ENCODE results near the gene DDRGK1.
"Not testable (repeated sequence)": the region's sequence is repeated elsewhere in the genome, so short reads cannot be mapped to it uniquely, and the experiment has no call there.

The DDRGK1 gene

DNA sequence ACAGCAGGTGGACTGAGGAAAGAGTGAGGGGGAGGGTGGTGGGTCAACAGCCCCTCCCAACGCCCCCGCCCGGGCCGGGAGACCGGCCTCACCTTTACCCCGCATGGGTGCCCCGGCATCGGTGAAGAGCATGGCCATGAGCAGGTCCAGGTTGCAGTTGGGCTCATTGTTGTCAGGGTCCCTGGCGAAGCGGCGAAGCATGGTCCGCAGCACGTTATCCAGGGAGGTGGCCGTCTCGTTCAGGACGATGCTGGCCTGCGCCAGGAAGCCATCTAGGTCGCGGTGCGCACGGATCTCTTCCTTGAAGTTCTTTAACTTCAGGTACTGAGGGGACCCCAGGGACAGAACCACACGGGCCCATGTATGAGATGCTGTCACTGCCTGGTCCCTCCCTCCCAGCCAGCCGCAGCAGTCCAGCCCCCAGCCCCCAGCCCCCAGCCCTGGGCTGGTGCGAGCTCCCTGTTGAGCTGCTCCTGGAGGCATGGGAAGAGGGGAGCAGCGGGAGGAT, 29.6 kb upstream of the DDRGK1 start:
- no peak for DNase-seq

DNA sequence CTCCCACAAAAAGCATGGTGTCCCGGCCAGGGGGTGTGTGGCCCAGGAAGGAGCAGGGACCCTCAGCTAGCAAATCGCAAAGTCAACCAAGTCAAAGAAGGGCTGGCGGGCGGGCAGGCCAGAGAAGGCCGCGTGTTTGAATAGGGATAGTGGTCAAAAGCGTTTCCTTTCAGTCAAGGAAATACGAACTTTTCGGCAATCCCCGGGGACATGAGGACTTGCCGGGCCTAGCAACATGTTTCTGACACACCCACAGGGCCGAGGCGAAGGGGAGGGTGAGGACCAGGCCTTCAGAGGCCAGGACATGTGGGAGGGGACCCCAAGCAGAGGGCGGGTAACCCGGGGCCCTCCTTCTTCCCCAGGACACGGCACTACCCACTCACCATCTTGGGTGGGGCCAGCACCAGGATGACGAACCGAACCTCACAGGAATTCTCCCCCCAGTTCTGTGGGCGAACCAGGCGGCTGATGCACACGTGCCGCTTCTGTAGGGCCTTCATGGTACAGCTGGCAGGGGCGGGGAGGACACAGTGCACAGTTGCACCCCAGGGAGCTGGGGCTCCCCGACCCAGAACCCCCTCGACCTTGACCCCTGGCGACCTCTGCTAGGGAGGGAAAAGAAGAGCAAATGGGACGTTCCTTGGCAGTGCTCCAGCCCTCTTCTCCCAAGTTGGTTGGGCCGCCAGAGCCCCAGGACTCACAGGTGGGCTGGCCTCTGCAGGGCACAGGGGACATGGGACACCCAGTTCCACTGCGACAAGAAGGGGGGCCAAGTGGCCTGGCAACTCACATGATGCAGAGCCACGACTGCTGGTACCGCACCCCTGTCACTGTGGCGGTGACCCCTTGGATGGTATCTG, 28.9 kb upstream of the DDRGK1 start:
- no peak for DNase-seq

DNA sequence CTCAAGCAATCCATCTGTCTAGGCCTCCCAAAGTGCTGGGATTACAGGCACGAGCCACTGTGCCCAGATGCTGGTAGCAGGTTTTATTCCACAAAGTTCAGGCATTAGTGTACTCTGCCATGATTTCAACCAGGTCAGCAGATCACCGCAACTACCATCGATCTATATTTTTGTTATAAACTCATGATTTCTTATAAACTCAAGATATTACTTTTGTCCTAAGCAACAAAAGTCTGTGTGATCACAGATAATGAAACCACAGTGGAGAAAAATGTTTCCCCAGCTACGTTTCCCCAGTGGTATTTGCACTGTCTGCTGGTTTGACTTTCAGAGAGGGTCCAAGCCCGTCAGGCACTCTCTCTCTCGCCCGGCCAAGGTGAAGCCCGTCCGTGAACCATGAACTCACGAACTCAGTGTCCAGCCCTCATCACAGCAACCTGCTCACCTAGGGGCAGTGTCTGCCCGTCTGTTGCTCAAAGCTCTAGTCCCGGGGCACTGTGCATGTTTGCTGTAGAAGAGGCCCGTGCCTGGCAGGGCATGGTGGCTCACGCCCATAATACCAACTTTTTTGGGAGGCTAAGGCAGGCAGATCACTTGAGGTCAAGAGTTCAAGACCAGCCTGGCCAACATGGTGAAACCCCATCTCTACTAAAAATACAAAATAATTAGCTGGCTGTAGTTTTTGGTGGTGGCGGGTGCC, 27.6 kb upstream of the DDRGK1 start:
- DNase-seq = no peak

DNA sequence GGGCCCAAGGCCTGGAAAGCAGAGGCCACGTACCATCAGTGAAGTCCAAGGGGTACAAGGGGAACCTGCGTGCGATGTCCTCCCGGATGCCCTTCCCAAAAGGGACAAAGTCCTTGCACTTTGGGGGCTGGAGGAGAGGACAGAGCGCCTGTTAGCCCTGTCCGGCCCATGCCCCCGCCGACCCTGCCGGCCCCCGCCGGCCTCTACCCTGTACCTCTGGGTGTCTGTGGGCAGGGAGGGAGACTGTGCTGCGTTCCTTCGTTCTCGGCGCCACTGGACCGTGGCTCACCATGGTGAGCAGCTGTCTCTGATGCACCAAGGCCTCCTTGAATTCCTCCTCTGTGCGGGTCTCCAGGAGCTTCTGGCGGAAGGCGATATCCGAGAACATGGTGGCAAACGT, 26.6 kb upstream of the DDRGK1 start:
- no peak for DNase-seq

DNA sequence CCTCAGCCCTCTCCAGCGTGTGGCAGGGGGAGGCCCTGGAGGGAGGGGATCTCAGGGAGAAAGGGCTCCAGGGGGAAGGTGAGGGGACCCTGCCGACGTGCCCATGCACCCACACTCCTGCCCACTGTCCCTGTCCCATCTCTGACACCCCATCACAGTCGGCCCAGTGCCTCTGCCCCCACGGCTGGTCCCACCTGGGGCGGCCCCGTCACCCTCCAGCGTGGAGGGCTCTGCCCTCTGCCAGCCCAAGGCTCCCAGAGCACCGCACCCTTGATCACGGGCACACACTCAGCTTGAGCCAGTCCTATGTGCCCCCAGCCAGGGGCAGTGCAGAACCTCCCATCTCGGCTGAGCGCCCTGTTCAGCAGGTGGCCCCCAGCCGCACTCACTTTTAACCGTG, 25.3 kb upstream of the DDRGK1 start:
- no peak for DNase-seq

DNA sequence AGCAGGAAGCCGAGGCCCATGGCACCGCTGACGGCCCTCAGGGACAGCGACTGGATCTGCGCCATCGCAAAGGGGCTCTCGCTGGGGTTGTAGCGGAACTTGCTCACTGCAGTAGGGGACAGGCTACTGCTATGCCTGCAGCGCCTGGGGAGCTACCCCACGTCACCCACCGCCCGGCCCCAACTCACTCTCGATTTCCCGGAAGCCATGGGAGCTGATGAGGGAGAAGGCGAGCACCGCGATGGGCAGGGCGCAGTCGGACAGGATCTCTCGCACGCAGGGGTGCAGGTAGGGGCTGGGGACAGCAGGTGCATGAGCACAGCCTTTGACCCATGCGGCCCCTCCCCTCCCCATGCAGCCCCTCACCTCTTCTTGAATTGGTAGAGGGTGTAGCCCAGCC, 24.7 kb upstream of the DDRGK1 start:
- no peak for DNase-seq

DNA sequence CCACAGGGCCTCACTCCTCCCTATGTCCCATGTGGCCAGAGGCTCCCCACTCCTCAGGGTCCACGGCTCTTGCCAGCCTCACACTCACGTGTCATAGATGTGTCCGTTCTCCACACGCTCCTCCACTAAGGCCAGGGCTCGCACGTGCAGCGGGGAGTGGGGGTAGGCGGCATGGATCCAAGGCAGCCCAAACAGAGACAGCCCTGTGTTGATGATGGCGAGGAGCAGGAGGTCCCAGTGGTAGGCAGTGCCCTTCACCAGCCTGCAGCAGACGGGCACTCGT, 24.2 kb upstream of the DDRGK1 start:
- DNase-seq = no peak

DNA sequence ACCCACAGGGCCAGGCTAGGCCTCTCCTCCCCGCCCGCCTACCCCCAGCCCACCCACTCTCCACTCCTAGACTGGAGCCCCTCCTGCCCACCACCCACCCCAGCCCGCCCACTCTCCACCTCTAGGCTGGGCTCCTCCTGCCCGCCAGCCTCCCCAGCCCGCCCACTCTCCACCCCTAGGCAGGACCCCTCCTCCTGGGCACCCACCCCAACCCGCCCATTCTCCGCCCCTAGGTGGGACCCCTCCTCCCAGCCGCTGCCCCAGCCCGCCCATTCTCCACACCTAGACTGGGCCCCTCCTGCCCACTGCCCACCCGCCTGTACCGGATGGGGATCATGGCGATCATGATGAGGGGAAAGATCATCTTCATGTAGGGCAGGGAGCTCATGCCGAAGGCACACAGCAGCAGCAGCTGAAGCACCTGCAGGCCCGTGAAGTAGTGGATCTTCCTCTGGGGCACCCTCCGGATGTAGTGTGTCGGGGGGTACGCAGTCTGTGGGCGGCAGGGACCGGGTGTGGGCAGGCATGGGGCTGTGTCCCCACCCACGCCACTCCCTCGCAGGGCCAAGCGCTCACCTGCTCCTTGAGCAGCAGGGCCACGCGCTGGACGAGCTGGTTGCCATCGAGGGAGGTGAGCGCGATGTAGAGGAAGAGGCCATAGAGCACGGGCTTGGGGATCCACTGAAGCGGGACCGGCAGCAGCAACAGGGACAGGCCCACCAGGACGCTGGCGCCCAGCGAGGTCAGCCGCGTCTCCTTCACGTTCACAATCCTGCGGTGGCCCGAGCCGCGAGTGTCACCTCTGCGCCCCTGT, 23.7 kb upstream of the DDRGK1 start:
- DNase-seq = no peak

DNA sequence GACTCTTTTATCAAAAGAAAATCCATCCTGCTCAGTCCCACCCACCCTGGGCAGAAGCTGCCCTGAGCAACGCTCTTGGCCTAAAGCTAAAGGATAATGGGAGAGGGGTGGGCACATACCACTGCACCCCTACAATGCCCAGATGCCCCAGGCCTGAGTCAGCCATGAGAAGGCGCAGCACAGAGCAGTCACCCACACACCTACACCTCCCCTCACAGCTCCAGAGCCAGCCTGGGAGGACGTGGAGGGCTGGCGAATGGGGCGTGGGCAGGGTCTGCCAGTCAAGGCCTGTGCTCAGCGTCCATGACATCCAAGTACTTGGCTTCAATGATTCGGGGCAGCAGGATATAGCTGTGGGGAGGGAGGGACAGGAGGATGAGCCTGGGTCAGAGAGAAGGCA, 23.0 kb upstream of the DDRGK1 start:
- DNase-seq = no peak

DNA sequence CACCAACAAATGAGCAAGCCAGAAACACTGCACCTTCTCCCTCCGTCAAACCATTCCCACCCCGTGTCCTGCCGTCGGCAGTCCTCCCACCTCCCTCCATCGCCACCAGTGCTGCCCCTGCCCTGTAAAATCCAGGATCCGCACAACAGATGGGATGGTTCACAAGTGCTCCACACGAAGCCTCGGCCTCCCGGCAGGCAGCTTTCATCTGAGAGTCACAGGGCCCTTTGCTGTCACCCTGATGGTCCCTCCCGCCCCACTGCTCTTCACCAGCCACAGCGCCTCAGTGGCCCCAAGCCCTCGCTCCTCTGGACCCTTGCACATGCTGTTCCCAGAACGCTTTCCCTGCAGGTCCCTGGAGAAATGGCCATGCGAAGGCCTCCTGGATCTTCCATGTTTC, 22.4 kb upstream of the DDRGK1 start:
- DNase-seq = no peak

DNA sequence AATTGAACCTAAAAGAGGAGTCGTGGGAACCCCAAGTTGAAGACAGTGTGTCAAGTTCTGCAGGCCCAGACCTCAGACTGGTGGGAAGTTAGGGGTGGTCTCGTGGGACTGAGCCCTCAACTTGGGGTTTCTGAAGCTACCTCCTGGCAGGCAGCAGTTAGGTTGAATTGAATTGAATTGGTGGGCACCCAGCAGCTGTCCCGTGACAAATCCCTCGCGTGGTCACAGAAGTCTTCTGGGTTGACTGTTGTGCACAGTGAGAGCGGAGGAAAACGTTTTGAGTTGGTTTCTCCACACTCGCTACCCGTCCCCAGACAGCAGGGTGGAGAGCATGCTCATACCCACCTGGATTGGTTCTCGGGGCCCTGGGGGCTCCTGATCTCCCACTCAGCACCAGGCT, 21.6 kb upstream of the DDRGK1 start:
- no peak for DNase-seq

DNA sequence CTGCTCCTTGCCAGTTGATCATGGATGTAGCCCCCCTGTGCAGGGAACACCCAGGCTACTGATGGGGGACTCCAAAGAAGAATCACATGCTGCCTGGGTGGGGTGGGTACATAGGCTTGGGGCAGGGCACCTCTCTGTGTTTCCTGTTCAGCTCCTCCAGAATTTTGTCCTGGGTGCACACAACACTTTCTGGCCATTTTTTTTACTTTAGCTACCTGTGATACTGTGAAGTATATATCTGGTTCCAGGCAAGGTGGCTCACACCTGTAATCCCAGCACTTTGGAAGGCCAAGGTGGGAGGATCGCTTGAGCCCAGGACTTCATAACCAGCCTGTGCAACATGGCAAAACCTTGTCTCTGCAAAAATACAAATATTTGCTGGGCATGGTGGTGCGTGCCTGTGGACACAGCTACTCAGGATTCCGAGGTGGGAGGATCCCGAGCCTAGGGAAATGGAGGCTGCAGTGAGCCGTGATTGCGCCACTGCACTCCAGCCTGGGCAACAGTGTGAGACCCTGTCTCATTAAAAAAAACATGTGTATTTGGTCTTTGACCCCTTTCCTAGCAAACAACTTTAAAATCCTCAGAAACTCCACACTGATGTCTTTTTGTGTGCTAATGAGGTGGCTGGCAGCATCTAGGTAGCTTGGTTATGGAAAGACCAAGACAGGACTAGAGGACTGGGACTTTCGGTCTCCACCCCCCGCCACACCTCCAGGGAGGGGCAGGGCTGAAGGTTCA, 20.4 kb upstream of the DDRGK1 start:
- DNase-seq = no peak

DNA sequence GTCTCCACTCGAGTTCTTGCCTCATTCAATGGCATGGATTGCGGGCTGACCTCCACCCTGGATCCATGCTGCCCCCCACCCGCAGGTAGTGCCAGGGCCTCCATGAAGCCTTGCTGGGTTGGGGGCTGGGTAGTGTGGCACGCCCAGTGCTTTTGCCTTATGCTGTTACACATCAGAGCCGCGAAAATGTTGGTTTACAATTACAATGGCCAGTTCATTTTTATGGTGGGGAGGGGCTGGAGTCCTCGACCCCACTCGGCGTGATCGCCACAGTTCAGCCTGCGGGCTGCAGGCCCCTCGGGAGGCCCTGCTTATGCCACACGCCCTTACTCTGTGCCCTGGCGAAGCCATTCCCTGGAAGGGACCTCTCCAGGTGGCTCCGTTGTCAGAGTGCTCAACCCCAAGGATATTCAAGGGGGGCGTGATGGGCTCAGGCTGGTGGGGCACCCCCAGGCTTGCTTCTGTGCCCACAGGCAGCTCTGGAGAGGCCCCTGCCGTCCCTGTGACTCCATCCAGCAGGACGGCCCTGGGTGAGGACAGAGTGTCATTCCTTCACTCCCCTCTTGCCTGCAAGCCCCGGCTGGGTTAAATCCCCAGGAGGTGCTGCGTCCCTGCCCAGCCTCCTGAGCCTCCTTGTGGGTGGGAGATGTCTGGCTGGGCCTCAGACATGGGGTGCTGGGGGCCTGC, 19.7 kb upstream of the DDRGK1 start:
- peak; percentile 42 for DNase-seq

DNA sequence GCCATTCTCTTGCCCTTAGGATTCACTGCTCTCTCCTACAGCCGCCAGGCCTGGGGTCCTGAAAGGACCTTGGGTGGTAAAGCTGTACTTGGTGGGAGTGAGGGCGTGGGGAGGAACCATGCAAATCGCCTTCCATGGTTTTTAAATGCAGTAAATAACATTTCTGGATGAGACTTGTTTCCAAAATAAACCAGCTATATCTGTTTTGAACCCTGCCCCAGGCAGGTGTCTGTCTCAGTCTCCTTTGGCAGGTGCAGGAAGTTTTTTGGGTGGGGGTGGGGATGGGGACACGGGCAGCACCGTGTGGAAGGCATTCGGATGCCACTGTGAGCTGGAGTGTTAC, 19.1 kb upstream of the DDRGK1 start:
- no peak for DNase-seq

DNA sequence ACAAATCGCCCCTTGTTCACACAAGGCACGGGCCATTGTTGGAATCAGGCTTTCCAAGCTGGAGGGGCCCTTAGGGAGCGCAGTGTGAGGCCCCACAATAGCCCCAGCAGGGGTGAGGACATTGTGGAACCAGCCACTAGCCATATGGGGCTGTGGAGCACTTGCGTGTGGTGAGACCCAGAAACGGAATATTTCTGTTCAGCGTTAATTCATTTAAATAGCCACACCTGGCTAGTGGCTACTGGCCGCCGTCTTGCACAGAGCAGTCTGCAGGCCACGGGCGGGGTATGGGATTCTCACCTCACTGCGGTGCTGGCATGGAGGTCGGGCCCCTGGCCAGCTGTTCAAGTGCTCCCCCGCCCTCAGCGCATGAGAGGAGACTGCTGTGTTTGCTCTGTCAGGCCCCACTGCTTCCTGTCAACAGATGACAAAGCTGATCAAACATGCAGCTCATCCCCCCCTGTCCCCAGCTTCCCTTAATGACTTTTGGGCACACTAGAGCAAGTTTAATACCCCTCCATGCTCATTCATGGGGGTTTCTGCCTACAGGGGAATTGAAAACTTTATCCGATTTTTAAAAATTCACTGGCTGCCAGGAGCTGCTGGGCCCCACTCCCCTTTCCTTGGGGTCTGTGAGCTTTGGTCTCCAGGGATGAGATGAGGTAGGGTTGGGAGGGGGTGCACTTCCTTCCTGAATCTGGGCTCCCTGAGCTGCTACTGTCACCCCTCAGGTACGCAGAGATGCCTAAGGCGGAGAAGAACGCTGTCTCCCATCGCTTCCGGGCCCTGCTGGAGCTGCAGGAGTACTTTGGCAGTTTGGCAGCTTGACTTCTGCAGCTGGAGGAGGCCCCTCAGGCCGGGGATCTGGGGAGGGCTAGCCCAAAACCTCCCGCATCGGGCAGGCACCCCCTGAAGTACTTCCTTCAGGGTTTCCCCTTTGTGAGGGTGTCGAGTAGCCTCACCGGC, 18.4 kb upstream of the DDRGK1 start:
- DNase-seq = peak; percentile 99

DNA sequence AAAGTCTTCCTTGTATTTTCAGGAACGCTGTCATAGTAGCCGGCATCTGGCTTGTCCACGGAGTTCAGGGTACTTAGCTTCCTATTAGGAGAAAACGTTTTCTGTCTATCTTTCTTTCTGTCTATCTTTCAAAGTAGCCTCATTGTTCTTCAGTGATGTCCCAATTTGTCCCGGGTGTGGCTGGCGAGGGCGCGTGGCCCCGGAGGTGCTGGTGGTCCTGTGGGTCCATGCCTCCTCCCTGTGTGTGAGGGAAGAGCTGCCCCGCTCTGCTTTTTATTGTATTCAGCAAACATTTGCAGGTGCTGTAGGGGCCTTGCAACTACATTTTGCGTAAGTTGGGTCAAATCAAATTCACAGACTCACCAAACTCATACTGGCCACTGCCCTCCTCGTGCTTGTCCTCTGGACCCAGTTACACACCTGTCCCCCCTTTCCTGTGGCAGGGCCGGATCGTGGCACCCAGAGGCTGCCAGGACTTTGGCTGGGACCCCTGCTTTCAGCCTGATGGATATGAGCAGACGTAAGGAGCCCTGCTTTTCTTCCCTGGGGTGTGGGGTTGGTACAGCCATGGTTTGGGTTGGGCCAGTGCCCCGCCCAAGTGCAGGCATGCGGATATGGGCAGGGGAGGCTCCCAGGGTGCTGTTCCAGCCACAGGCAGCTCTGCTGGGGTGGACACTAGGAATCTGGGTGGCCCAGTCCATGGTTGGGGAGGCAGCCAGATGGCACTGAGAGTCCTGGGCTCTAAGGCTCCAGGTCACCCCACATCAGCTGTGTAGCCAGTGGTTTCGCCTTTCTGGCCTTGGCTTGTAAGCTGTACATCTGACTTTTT, 17.1 kb upstream of the DDRGK1 start:
- peak; percentile 33 for DNase-seq

DNA sequence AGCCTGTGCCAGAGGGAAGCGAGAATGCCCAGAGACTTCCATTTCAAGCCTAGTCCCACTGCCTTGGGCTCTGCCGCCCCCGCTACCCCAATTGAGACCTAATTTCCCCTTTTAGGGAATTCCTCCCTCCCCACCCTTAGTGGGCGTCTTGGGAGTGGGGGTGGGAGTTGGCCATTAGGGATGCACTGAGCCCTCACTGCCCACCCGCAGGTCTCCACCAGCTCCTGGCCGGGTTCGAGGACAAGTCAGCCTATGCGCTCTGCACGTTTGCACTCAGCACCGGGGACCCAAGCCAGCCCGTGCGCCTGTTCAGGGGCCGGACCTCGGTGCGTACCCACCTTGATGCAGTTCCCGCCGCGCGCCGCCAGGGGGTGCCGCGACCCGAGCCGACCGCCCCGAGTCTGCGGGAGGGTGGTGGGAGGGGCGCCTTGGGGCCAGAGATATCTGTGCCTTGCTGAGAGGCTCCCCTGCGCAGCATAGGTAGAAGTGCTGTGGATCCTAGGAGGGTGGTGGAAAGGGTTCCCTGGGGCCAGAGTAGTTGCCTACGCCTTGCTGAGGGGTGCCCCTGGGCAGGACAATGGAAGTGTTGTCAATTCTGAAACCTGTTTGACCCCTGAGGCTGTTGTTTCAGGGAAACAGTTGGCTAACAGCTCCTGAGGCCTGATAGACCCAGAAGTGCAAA, 14.0 kb upstream of the DDRGK1 start:
- DNase-seq = peak; percentile 77

DNA sequence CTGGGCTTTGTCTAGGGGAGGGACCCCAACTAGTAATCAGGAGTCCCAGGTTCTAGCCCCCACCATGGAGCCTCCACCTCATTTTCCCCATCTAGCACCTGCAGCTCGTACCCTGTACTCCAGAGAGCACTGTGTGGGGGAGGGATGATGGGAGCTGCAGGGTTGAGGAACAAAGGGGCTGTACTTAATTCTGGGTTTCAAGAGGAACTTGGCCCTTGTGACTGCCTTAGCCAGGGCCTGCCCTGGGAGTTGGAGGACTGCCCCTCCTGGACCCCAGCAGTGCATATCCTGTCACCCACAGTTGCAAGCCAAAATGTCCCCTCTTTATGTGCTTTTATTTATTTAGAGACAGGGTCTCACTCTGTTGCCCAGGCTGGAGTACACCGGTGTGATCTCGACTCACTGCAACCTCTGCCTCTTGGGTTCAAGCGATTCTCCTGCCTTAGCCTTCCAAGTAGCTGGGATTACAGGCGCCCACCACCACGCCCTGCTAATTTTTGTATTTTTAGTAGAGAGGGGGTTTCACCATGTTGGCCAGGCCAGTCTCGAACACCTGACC, 11.0 kb upstream of the DDRGK1 start:
- DNase-seq = not testable (repeated sequence)

DNA sequence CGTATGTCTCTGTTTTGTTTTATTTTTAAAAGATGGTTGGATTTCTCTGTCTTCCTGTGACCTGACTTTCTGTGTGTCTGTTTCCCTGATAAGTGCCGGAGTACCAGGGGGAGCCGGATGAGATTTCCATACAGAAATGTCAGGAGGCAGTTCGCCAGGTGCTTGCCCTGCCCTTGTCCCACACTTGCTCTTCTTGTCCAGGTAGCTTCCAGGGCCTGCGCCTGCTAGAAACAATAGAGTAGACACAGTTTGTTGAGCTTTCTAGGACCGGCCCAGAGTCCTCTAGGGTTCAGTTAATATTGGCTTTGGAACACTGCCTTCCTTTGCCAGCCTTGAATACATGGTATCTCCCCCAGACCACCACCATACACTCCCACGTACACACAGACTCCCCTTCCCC, 8.7 kb upstream of the DDRGK1 start:
- no peak for DNase-seq

Data from NCI-H69 (cell line).